Erythroblast (primary cell): ENCODE data around the gene ZNF230.

Experiments used
- DNase-seq, 2 experiments: peaks; one replicate each; lab custom pipeline; 2025; lab: John Stamatoyannopoulos, UW
- GATA1 ChIP-seq: IDR thresholded peaks from 2 replicates; pipeline ENCODE4 v1.6.1; 2011; ENCODE audit warnings: low read depth, mild to moderate bottlenecking, control low read depth, low read length, moderate library complexity
- POLR2A ChIP-seq: IDR thresholded peaks from 2 replicates; pipeline ENCODE4 v1.6.1; 2011; ENCODE audit warnings: mild to moderate bottlenecking, low read length

The ZNF230 gene

GRCh38 chr19:44010468-44010867, 7.7 kb downstream of the ZNF230 start:
- TF ChIP-seq GATA1 = no peak
- no peak for TF ChIP-seq POLR2A
- DNase-seq = no peak

- no peak for TF ChIP-seq POLR2A
- no peak for TF ChIP-seq GATA1
- DNase-seq = no peak
These were observed 16.7 kb downstream of the ZNF230 start for GRCh38 chr19:44019498-44019897.

GRCh38 chr19:44021221-44021620, 18.5 kb downstream of the ZNF230 start:
- DNase-seq = no peak
- TF ChIP-seq GATA1 (no peak), POLR2A (no peak)

GRCh38 chr19:44024900-44025216, 22.1 kb downstream of the ZNF230 start:
- TF ChIP-seq POLR2A (no peak), GATA1 (no peak)
- DNase-seq = no peak

GRCh38 chr19:44025217-44025936, 22.6 kb downstream of the ZNF230 start, which contains the start of gene ZNF222:
TSS of gene ZNF222 (plus strand) at chr19:44025379. CDS start at chr19:44025437, 58 bp downstream.
- DNase-seq = peak; percentile 89 to 90
- no peak for TF ChIP-seq GATA1
- peak; percentile 51 for TF ChIP-seq POLR2A

GRCh38 chr19:44026622-44027021, 23.9 kb downstream of the ZNF230 start:
- DNase-seq = peak in 1 of 2 experiments; percentile 16
- TF ChIP-seq POLR2A (no peak), GATA1 (no peak)

- no peak for TF ChIP-seq GATA1
- TF ChIP-seq POLR2A = no peak
- no peak for DNase-seq
These were observed 29.3 kb downstream of the ZNF230 start for GRCh38 chr19:44032001-44032610.

GRCh38 chr19:44042147-44042546, 39.4 kb downstream of the ZNF230 start:
- TF ChIP-seq GATA1 (no peak), POLR2A (no peak)
- DNase-seq = no peak

- DNase-seq = peak; percentile 48 to 59
- peak; percentile 44 for TF ChIP-seq POLR2A
- TF ChIP-seq GATA1 = no peak
These were observed 48.2 kb downstream of the ZNF230 start for GRCh38 chr19:44050740-44051649.

GRCh38 chr19:44051650-44052402, 49.1 kb downstream of the ZNF230 start, which contains the start of gene ZNF223:
TSS of gene ZNF223 (plus strand) at chr19:44052036. CDS start at chr19:44055177, 3,141 bp downstream.
- peak; percentile 77 to 80 for DNase-seq
- peak; percentile 41 for TF ChIP-seq POLR2A
- no peak for TF ChIP-seq GATA1

- DNase-seq = no peak
- TF ChIP-seq POLR2A (no peak), GATA1 (no peak)
These were observed 53.1 kb downstream of the ZNF230 start for GRCh38 chr19:44055870-44056269.

- TF ChIP-seq POLR2A (no peak), GATA1 (no peak)
- DNase-seq = no peak
These were observed 56.5 kb downstream of the ZNF230 start for GRCh38 chr19:44059229-44059628.

- TF ChIP-seq POLR2A (no peak), GATA1 (no peak)
- no peak for DNase-seq
These were observed 58.3 kb downstream of the ZNF230 start for GRCh38 chr19:44061038-44061437.
